Measurements from ENCODE around the gene SMPDL3B. TPM values are rescaled to one million over a fixed set of nuclear protein-coding genes. Genes with fewer than 3 reads are reported as not detected.

SMPDL3B gene
- total RNA-seq, 1 donor from 2014 or later, result 0.27 TPM

- DNase-seq (ENCODE audit: low spot score), result no peak
- intact Hi-C loops (cut with DNase I), result no loop called here
These were observed 2.7 kb downstream of the SMPDL3B start for GRCh38 chr1:27937524-27937836.

DNA sequence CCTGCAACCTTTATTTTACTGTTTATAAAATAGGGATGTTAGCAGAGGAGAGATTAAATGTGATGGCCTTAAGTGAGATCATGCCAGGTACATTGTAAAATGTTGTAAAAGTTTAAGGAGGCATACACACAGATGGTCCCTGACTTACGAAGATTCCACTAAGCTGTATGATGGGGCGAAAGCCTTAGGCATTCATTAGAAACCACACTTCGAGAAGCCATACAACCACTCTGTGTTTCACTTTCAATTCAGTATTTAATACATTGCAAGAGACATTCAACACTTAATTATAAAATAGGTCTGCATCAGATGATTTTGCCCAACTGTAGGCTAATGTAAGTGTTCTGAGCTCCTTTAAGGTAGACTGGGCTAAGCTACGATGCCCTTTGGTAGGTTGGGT, 3.7 kb downstream of the SMPDL3B start:
- no peak for DNase-seq (ENCODE audit: low spot score)
- intact Hi-C loops (cut with DNase I), result no loop called here

More at GRCh38 chr1:27937524-27937836, 2.7 kb downstream of the SMPDL3B start:
- ATAC-seq, result no peak

GRCh38 chr1:27940297-27940696, 5.5 kb downstream of the SMPDL3B start:
- DNase-seq (ENCODE audit: low spot score), result no peak
- peak; percentile 48 for ATAC-seq
- intact Hi-C loops (cut with DNase I), result no loop called here

More for the DNA sequence above, 3.7 kb downstream of the SMPDL3B start:
- ATAC-seq, result no peak

DNA sequence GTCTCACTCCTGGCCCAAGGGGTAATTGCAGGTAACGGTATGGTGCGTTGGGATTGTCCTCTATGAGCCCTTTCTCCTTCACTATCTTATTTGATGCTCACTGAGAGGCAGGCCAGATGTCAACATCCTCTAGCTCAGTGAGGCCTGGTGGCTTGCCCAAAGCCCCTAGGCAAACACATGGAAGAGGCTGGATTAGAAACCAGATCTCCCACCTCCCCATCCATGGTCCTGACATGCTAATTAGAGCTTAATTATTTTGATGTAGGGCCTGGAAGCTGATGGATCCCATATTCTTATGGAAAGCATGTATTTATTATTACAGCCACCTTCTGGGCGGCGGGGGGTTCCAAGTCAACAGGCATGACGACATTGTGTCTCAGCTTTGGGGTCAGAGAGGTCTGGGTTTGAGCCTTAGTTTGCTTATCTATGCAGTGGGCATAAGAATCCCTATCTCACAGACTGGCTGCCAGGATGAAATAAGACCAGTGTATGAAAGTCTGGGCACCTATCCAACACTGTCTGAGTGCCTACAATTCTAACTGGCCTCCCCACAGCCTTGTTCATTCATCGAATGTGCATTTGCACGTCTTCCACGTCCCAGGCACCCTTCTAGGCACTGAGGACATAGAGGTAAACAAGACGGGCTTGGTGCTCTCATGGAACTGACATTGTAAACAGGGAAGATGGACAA, 6.2 kb downstream of the SMPDL3B start:
- no peak for DNase-seq (ENCODE audit: low spot score)
- intact Hi-C loops (cut with DNase I), result no loop called here
- ATAC-seq, result no peak

DNA sequence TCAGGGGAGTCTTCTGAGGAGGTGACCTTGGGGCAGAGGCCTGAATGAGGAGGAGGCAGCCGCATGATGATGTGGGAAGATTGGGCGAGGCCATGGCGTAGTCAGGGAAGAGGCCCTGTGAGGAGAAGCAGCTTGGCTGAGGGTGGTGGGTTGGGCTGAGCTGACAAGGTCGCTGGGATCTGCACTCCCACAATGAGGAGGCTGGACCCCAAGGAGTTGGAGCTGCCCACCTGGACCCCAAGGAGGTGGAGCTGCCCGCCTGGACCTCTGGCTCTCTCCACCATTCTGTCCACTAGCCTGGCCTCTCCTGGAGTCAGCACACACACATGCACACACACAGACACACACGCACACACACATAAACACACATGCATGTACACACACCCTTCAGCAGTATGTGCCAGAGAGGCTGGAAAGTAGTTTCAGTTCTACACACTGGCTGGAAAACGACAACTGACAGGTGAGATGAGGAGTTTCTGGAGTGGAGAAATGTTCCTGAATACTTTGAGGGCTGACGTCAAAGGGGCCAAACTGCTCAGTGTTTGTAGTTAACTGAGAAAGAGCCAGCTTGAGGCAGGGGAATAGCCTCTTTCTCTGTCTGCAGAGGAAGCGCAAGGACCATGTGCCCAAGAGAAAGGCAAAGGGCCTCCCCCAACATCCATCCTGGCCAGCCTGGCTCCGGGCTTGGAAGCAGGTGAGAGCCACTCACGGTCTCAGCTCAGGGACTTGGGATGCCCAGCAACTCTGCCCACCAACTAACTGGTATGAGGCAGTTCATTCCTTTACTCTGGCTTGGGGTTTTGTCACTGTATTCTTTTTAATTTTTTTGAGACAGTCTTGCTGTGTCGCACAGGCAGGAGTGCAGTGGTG, 7.1 kb downstream of the SMPDL3B start:
- DNase-seq (ENCODE audit: low spot score) (no peak), ATAC-seq (no peak)
- intact Hi-C loops (cut with DNase I), result no loop called here

DNA sequence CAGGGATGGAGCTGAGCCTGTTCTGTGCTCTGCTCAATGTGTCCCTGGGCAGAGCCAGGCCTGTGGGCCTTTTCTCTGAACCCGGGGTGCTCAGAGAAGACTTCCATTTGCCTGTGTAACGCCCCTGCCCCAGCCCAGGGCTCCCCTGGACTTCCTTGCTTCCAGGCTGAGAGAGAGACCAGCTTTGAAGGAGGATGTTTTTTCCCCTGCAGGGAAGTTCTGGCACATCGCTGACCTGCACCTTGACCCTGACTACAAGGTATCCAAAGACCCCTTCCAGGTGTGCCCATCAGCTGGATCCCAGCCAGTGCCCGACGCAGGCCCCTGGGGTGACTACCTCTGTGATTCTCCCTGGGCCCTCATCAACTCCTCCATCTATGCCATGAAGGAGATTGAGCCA, 10.2 kb downstream of the SMPDL3B start:
- ATAC-seq (no peak), DNase-seq (ENCODE audit: low spot score) (no peak)
- intact Hi-C loops (cut with DNase I), result no loop called here

- ATAC-seq, result no peak
- intact Hi-C loops (cut with DNase I), result no loop called here
- no peak for DNase-seq (ENCODE audit: low spot score)
These were observed 14.2 kb downstream of the SMPDL3B start for GRCh38 chr1:27949027-27949426.

DNA sequence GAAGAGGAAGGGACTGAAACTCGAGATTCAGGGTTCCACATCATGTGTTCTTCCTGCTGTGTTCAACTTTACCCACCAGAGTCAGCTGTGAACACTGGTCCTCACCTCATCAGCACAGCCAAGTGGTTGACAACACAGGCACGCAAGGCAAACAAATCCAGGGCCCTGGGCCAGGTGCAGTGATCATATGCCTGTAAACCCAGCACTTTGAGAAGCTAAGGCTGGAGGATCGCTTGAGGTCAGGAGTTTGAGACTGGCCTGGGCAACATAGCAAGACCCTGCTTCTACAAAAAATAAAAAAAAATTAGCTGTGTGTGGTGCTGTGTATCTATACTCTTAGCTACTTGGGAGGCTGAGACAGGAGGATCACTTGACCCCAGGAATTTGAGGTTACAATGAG, 16.6 kb downstream of the SMPDL3B start:
- no peak for DNase-seq (ENCODE audit: low spot score)
- no peak for ATAC-seq
- intact Hi-C loops (cut with DNase I), result no loop called here

GRCh38 chr1:27952147-27952546, 17.3 kb downstream of the SMPDL3B start:
- ATAC-seq (peak; percentile 78), DNase-seq (ENCODE audit: low spot score) (no peak)
- intact Hi-C loops (cut with DNase I), result no loop called here

DNA sequence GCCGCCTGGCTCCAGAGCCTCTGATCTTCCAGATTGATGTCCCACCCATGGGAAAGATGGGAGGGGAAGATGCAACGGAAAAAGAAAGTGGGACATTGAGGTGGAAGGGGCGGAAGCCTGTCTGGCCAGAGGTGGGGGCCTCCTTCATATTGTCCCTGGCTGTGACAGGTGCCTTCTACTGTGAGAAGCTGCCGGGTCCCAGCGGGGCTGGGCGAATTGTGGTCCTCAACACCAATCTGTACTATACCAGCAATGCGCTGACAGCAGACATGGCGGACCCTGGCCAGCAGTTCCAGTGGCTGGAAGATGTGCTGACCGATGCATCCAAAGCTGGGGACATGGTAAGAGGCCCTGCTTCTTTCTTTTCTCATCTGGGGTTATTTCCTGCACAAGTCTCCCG, 19.4 kb downstream of the SMPDL3B start:
- ATAC-seq (no peak), DNase-seq (ENCODE audit: low spot score) (no peak)
- intact Hi-C loops (cut with DNase I), result no loop called here

- no peak for ATAC-seq
- no peak for DNase-seq (ENCODE audit: low spot score)
- intact Hi-C loops (cut with DNase I), result no loop called here
These were observed 20.3 kb downstream of the SMPDL3B start for GRCh38 chr1:27955076-27955475.

DNA sequence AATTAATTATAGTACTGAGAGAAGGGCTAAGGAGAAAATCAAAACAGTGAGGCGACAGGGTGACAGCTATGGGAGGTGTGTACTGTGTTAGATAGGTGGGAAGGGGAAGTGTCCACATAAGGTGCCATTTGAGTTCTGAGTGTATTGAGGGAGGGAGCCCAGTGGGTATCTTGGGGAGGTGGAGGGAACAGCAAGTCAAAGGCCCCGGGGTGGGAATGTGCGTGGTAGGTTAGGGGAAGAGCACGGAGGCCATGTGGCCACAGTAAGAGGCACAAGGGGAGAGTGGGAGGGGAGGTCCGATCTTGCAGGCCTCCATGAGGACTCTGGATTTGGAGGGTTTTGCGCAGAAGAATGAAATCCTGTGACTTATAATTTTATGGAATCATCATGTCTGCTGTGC, 22.0 kb downstream of the SMPDL3B start:
- ATAC-seq (no peak), DNase-seq (ENCODE audit: low spot score) (no peak)
- intact Hi-C loops (cut with DNase I), result no loop called here

GRCh38 chr1:27957655-27958054, 22.9 kb downstream of the SMPDL3B start:
- intact Hi-C loops (cut with DNase I), result no loop called here
- DNase-seq (ENCODE audit: low spot score) (no peak), ATAC-seq (no peak)

DNA sequence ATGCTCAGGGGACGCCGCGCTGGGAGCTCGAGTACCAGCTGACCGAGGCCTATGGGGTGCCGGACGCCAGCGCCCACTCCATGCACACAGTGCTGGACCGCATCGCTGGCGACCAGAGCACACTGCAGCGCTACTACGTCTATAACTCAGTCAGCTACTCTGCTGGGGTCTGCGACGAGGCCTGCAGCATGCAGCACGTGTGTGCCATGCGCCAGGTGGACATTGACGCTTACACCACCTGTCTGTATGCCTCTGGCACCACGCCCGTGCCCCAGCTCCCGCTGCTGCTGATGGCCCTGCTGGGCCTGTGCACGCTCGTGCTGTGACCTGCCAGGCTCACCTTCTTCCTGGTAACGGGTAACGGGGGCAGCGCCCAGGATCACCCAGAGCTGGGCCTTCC, 23.7 kb downstream of the SMPDL3B start:
- ATAC-seq, result no peak
- intact Hi-C loops (cut with DNase I), result no loop called here
- no peak for DNase-seq (ENCODE audit: low spot score)

DNA sequence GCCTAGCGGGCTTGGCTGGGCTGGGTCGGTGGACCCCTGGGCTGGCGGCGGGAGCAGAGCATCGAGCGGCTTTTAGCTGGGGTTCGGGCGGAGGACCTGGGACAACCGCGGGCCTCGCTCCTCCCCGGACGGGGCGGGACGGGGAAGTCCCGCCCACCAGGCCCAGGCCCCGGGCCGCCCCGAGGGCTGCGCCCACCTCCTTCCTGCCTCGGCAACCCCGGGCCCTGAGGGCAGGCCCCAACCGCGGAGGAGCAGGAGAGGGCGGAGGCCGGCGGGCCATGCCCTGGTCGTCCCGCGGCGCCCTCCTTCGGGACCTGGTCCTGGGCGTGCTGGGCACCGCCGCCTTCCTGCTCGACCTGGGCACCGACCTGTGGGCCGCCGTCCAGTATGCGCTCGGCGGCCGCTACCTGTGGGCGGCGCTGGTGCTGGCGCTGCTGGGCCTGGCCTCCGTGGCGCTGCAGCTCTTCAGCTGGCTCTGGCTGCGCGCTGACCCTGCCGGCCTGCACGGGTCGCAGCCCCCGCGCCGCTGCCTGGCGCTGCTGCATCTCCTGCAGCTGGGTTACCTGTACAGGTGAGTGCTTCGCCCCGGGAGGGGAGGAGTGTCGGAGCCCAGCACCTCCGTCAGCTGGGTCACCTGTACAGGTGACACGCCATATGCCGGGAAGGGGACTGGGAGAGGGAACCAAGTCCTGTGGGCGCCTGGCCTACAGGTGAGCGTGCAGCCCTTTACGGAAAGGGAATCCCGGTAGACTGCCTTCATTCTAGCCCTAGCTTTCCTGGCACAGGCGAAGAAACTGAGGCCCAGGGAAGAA, 25.2 kb downstream of the SMPDL3B start, which contains the start of gene XKR8:
TSS of gene XKR8 (plus strand) at position 182 of the 812 bp plus-strand sequence. CDS start at position 279, 97 bp downstream.
- intact Hi-C loops (cut with DNase I), result no loop called here
- peak; percentile 96 for ATAC-seq
- DNase-seq (ENCODE audit: low spot score), result peak; percentile 84

DNA sequence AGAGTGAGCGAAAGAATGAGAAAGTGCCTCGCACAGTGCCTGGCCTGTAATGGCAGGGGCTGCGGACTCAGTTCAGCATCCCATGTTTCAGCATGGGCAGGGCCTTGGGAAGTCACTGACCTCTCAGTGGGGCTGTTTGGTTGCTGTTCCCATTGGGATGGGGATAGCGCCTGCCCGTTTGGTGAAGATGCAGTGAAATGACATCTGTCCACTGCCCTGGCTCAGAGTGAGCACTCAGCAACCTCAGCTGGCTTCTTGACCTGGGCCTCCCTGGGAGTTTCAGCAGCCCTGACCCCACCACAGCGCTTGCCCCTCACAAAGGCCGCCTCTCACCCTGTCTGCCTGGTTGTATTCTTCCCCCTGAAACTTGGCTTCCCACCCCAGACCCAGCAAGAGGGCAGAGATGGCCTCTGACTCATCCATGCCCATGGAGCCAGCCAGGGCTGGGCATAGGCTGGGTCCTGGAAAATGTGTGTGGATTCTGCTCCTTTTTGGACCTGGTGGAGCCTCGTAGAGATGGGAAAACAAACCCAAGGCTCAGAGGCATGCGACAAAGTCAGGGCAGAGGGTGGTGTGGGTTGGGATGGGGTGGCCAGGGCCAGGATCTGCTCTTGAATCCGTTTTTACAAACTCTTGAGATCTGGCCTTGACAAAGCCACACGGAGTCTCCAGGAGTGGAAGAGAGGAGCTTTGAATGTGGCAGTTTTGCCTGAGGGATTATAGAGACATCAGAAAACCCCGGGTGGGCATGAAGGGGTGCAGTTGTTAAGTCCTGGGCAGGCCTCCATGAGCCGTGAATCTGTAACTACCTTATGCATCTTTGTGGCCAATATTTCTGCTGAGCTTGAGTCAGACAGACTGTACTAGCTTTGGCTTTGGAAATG, 26.2 kb downstream of the SMPDL3B start:
- ATAC-seq (no peak), DNase-seq (ENCODE audit: low spot score) (no peak)
- intact Hi-C loops (cut with DNase I), result no loop called here

- no peak for ATAC-seq
- intact Hi-C loops (cut with DNase I), result no loop called here
- no peak for DNase-seq (ENCODE audit: low spot score)
These were observed 26.9 kb downstream of the SMPDL3B start for GRCh38 chr1:27961646-27962221.

DNA sequence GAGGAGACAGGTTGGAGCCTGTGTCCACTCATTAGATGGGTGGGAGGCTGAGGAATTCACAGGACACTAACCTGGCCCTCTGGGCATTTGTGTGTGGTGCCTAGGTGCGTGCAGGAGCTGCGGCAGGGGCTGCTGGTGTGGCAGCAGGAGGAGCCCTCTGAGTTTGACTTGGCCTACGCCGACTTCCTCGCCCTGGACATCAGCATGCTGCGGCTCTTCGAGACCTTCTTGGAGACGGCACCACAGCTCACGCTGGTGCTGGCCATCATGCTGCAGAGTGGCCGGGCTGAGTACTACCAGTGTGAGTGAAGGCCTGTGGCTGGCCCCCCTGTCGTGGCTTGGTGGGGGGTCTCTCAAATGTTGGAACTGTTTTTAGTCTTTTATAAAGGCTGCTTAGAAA, 28.6 kb downstream of the SMPDL3B start:
- no peak for DNase-seq (ENCODE audit: low spot score)

More for the DNA sequence above, 28.6 kb downstream of the SMPDL3B start:
- no peak for ATAC-seq
- intact Hi-C loops (cut with DNase I), result no loop called here

Measured in sciatic nerve (tissue), 2 donors.